Nephron (organoid): ENCODE data around the gene IWS1.
"Not testable (repeated sequence)": the region's sequence is repeated elsewhere in the genome, so short reads cannot be mapped to it uniquely, and the experiment has no call there.

Experiments used
- H3K27ac Mint-ChIP-seq, 3 experiments: 2 replicates each; pipeline ENCODE4 v1.8.0; 2020; ENCODE audit warnings: mixed read lengths in 3 of 3, mild to moderate bottlenecking in 2 of 3, moderate library complexity in 1 of 3
- H3K27me3 Mint-ChIP-seq: 2 replicates; pipeline ENCODE4 v1.8.0; 2021; ENCODE audit warnings: low read depth, mild to moderate bottlenecking, moderate library complexity, mixed read lengths
- H3K36me3 Mint-ChIP-seq: 2 replicates; pipeline ENCODE4 v1.8.0; 2020; ENCODE audit warnings: low read depth, mixed read lengths
- H3K4me1 Mint-ChIP-seq: 2 replicates; pipeline ENCODE4 v1.8.0; 2020; ENCODE audit warnings: mixed read lengths
- H3K4me3 Mint-ChIP-seq, 3 experiments: 2 replicates each; pipeline ENCODE4 v1.8.0; 2020; ENCODE audit warnings: mild to moderate bottlenecking in 3 of 3, mixed read lengths in 3 of 3, moderate library complexity in 2 of 3
- H3K9me3 Mint-ChIP-seq: 2 replicates; pipeline ENCODE4 v1.8.0; 2020; ENCODE audit warnings: mixed read lengths
- CTCF ChIP-seq, 3 experiments: fragments of 200-600 bp; sonication (generic); IDR thresholded peaks; one replicate each; pipeline ENCODE4 v1.5.0; 2021; ENCODE audit warnings: antibody characterized with exemption in 3 of 3; ENCODE audit not compliant: unreplicated experiment in 3 of 3

IWS1 gene

GRCh38 chr2:127453392-127454171 lies 72.7 kb downstream of the IWS1 start:
- TF ChIP-seq CTCF (IDR thresholded peaks at IDR 0.05; ENCODE audit: unreplicated experiment in 3 of 3), result no peak
- Mint-ChIP-seq H3K36me3 (peaks cover 11% of the 10 kb centered on the region), H3K4me3 (no peak overlapping the region), H3K4me1 (peaks cover 20% of the 10 kb centered on the region), H3K9me3 (no peaks in the 10 kb centered on the region), H3K27me3 (no peaks in the 10 kb centered on the region), H3K27ac (peak overlapping the region in 2 of 3 experiments; percentile 16 to 43)

- Mint-ChIP-seq H3K27ac (no peak overlapping the region), H3K4me3 (no peak overlapping the region), H3K9me3 (no peaks in the 10 kb centered on the region), H3K36me3 (peaks cover 11% of the 10 kb centered on the region), H3K27me3 (no peaks in the 10 kb centered on the region), H3K4me1 (peaks cover 20% of the 10 kb centered on the region)
- TF ChIP-seq CTCF (IDR thresholded peaks at IDR 0.05; ENCODE audit: unreplicated experiment in 3 of 3), result no peak
Measured at GRCh38 chr2:127453013-127453391, 73.3 kb downstream of the IWS1 start.

- H3K4me3 Mint-ChIP-seq, H3K27ac Mint-ChIP-seq, H3K27me3 Mint-ChIP-seq, H3K9me3 Mint-ChIP-seq: not testable (repeated sequence)
- H3K4me1 Mint-ChIP-seq, result peaks cover 20% of the 10 kb centered on the region
- H3K36me3 Mint-ChIP-seq, result peaks cover 11% of the 10 kb centered on the region
Measured at GRCh38 chr2:127452423-127452822, 73.9 kb downstream of the IWS1 start.

GRCh38 chr2:127451981-127452380 lies 74.3 kb downstream of the IWS1 start:
- Mint-ChIP-seq H3K27me3 (no peaks in the 10 kb centered on the region), H3K27ac (no peak overlapping the region), H3K9me3 (peaks cover 6% of the 10 kb centered on the region), H3K4me3 (no peak overlapping the region), H3K4me1 (peaks cover 20% of the 10 kb centered on the region), H3K36me3 (peaks cover 11% of the 10 kb centered on the region)
- no peak for TF ChIP-seq CTCF (IDR thresholded peaks at IDR 0.05; ENCODE audit: unreplicated experiment in 3 of 3)

GRCh38 chr2:127449898-127450297 lies 76.4 kb downstream of the IWS1 start:
- Mint-ChIP-seq H3K9me3 (peaks cover 11% of the 10 kb centered on the region), H3K27ac (peak overlapping the region in 2 of 3 experiments; percentile 60 to 69), H3K4me3 (no peak overlapping the region), H3K27me3 (no peaks in the 10 kb centered on the region), H3K4me1 (peaks cover 7% of the 10 kb centered on the region), H3K36me3 (peaks cover 8% of the 10 kb centered on the region)
- TF ChIP-seq CTCF (IDR thresholded peaks at IDR 0.05; ENCODE audit: unreplicated experiment in 3 of 3), result no peak

- Mint-ChIP-seq H3K36me3 (peaks cover 8% of the 10 kb centered on the region), H3K27me3 (no peaks in the 10 kb centered on the region), H3K4me1 (peaks cover 7% of the 10 kb centered on the region), H3K27ac (peak overlapping the region in 2 of 3 experiments; percentile 60 to 69), H3K9me3 (peaks cover 14% of the 10 kb centered on the region), H3K4me3 (no peak overlapping the region)
- no peak for TF ChIP-seq CTCF (IDR thresholded peaks at IDR 0.05; ENCODE audit: unreplicated experiment in 3 of 3)
Measured at GRCh38 chr2:127449414-127449813, 76.9 kb downstream of the IWS1 start.
